SK-N-MC (cell line): ENCODE data around the gene KRT75.

Experiments
- EZH2 ChIP-seq: fragments of 200-600 bp; sonication (generic); IDR thresholded peaks from one replicate; pipeline ENCODE4 v1.6.1; 2017; ENCODE audit warnings: antibody characterized with exemption
- POLR2AphosphoS5 ChIP-seq: IDR thresholded peaks from 2 replicates; pipeline ENCODE4 v1.6.1; 2012; ENCODE audit warnings: mild to moderate bottlenecking, low read depth, low read length, borderline replicate concordance

DNA sequence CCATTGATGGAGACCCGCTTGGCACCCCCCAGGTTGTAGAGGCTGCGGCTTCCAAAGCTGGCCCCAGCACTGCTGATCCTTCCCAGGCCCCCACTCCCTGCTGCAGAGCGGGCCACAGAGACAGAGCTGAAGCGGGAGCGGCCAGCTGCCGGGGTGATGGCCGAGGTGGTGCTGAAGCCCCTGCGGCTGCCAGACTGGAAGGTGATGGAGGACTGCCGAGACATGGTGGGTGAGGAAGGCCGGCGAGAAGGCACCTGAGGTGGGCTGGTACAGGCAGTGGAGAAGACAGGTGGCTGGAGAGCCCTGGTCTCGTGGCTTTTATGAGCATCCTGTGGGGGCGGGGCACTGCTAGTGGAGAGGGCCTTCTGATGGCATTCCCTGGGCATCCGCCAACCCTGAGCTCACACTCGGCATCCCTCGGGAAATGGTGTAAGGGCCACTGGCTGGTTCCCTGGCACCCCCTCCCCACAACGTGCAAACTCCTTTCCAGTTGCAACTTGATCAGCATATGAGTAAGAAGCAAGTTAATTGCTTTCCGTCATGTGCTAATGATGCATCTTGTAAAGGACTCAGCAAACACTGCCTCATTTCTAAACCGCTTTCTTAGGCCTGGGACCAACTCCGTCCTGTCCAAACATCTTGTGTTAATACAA, at the start of gene KRT75:
- TF ChIP-seq POLR2AphosphoS5 (no peak), EZH2 (no peak)
